Activated T-helper 1 cell treated with anti-CD3 and anti-CD28 coated beads, Interleukin-12 subunit alpha, Interleukin-12 subunit beta, Interleukin-2, Interleukin-4 antibody, amounts not matched to agents 30 ng/mL and 10 ng/mL and 1 ng/mL, durations not matched to agents 14 hours and 24 hours and 36 hours (primary cell): Measurements from ENCODE around the gene RHOG. TPM values are rescaled to one million over a fixed set of nuclear protein-coding genes. Genes with fewer than 3 reads are reported as not detected.
"Not testable (repeated sequence)": the region's sequence is repeated elsewhere in the genome, so short reads cannot be mapped to it uniquely, and the experiment has no call there.

ENCODE experiments used
- DNase-seq: peaks from one replicate; pipeline ENCODE4 v3.0.0; 2021; ENCODE audit warnings: low spot score
- H3K27ac Mint-ChIP-seq: one replicate; pipeline ENCODE4 v1.8.0; 2021; ENCODE audit warnings: mild to moderate bottlenecking, mixed read lengths
- H3K27me3 Mint-ChIP-seq: one replicate; pipeline ENCODE4 v1.8.0; 2022; ENCODE audit warnings: mild to moderate bottlenecking, moderate library complexity, mixed read lengths; ENCODE audit not compliant: insufficient read depth
- H3K36me3 Mint-ChIP-seq: one replicate; pipeline ENCODE4 v1.8.0; 2021; ENCODE audit warnings: low read depth, mixed read lengths
- H3K4me1 Mint-ChIP-seq: one replicate; pipeline ENCODE4 v1.8.0; 2021; ENCODE audit warnings: low read depth, mixed read lengths
- H3K4me3 Mint-ChIP-seq: one replicate; pipeline ENCODE4 v1.8.0; 2021; ENCODE audit warnings: mild to moderate bottlenecking, moderate library complexity, mixed read lengths
- H3K9me3 Mint-ChIP-seq: one replicate; pipeline ENCODE4 v1.8.0; 2021; ENCODE audit warnings: mixed read lengths
- intact Hi-C: fragments of 100-400 bp; cut with micrococcal nuclease; formaldehyde crosslinking; loops from one replicate; pipeline ENCODE4 v1.15.1; 2024
- total RNA-seq: library from RNA; stranded (reverse); gene quantifications from 2 replicates; pipeline ENCODE4 v1.2.3, GENCODE V29; 2022

Gene RHOG
- total RNA-seq, 1 donor from 2014 or later = 170 TPM

GRCh38 chr11:3873712-3874349 is 33.1 kb upstream of the RHOG start:
- no peak for DNase-seq
- intact Hi-C loops = no loop called here
- no peak overlapping the region for H3K27ac Mint-ChIP-seq
- H3K36me3 Mint-ChIP-seq = peaks cover 19% of the 10 kb centered on the region
- H3K9me3 Mint-ChIP-seq = no peaks in the 10 kb centered on the region
- H3K4me1 Mint-ChIP-seq = peaks cover 71% of the 10 kb centered on the region
- no peaks in the 10 kb centered on the region for H3K27me3 Mint-ChIP-seq
- H3K4me3 Mint-ChIP-seq = no peak overlapping the region

DNA sequence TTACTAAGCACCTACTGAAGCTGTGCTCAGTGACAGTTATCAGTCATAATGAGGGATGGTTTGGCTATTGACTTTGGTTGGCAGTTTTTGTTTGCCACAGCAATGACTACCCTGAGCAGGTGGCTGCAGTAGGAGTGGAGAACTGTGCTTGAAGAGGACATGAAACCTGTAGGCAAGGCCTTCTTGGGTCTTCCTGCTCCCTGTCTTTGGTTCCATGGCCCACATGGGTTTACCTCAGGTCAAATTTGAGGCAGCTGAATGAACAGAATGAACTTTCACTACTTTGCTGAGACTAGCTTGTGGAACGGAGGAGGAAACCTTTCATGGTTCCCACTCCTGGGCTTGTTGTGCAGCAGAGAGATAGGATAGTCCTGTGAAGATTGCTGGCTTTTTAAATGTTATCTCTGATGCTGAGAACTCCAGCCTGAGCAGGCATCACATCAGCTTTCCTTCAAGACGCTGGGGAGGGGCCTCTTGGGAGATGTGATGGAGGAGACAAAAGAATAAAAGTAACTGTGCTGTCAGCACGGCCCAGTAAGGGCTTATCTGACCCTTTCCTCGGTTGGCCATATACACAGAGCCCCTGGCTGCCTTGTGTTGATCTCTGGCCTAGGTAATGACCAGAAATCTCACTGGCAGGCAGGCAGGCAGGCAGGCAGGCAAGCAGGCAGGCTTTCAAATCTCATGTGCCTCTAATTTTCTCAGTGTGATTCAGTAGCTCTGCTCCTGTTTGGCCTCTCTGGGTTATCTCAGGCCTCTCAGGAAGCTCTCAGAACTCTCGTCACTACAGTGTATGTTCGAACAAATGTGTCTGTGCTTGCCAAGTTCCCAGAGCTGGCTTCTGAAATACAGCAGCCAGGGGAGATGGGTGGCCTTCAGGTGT is 26.7 kb upstream of the RHOG start:
- H3K27ac Mint-ChIP-seq = peak overlapping the region; percentile 78
- no peaks in the 10 kb centered on the region for H3K9me3 Mint-ChIP-seq
- H3K4me1 Mint-ChIP-seq = peaks cover 79% of the 10 kb centered on the region
- intact Hi-C loops = loop anchor here (1.0 kb wide), 1 partner anchor 8 kb away; no protein-coding TSS in a partner anchor
- no peaks in the 10 kb centered on the region for H3K27me3 Mint-ChIP-seq
- DNase-seq = no peak
- peak overlapping the region; percentile 50 for H3K4me3 Mint-ChIP-seq
- peaks cover 23% of the 10 kb centered on the region for H3K36me3 Mint-ChIP-seq

DNA sequence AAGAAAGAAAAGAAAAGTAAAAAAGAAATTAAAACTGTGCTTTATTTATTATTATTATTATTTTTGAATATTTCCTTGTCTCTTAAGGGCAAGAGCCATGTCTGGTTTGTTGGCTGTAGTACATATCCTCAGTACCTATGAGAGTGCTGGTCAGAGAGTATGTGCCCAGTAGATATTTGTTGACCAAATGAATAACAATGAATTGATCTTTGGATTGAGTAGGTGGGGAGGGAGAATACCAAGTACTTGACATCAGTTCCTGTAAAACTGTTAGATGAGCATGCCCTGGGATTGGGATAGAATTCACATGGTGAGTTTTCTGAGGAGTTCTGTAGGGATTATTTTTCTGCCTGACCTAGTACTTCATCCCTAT is 26.1 kb upstream of the RHOG start:
- Mint-ChIP-seq H3K9me3 (no peaks in the 10 kb centered on the region), H3K4me1 (peaks cover 81% of the 10 kb centered on the region), H3K27me3 (no peaks in the 10 kb centered on the region), H3K27ac (peak overlapping the region; percentile 78), H3K36me3 (peaks cover 23% of the 10 kb centered on the region), H3K4me3 (peak overlapping the region; percentile 49)
- DNase-seq = no peak
- intact Hi-C loops = loop anchor here (1.0 kb wide), 1 partner anchor 8 kb away; no protein-coding TSS in a partner anchor

GRCh38 chr11:3866206-3866605 is 25.4 kb upstream of the RHOG start:
- peaks cover 81% of the 10 kb centered on the region for H3K4me1 Mint-ChIP-seq
- H3K9me3 Mint-ChIP-seq = no peaks in the 10 kb centered on the region
- no peaks in the 10 kb centered on the region for H3K27me3 Mint-ChIP-seq
- peak overlapping the region; percentile 83 for H3K27ac Mint-ChIP-seq
- intact Hi-C loops = no loop called here
- DNase-seq = no peak
- peaks cover 20% of the 10 kb centered on the region for H3K36me3 Mint-ChIP-seq
- H3K4me3 Mint-ChIP-seq = peak overlapping the region; percentile 28

GRCh38 chr11:3865388-3866193 is 24.8 kb upstream of the RHOG start:
- intact Hi-C loops = no loop called here
- peaks cover 83% of the 10 kb centered on the region for H3K4me1 Mint-ChIP-seq
- no peaks in the 10 kb centered on the region for H3K27me3 Mint-ChIP-seq
- peaks cover 21% of the 10 kb centered on the region for H3K36me3 Mint-ChIP-seq
- no peaks in the 10 kb centered on the region for H3K9me3 Mint-ChIP-seq
- H3K4me3 Mint-ChIP-seq = peak overlapping the region; percentile 28
- H3K27ac Mint-ChIP-seq = peak overlapping the region; percentile 83
- no peak for DNase-seq

DNA sequence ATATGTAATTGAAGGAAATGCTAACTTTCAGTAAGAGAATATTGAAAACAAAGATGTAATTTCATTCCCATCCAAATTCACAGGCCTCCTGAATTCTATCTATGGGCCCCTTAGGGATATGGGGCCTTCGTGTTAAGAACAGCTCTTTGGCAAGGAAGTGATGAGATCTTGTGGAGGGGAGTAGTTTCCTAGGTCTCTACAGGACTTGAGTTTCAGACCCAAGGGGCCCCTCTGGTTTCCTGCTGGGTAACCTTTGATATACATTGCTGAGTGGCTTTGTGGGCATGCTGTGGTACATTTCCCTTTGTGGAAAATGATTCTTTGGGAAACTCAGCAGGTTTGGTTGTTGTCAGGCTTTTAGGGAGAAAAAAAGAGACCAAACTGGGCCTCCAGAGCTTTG is 20.9 kb upstream of the RHOG start:
- intact Hi-C loops = loop anchor here (2.0 kb wide), 1 partner anchor 17 kb away; no protein-coding TSS in a partner anchor
- H3K27me3 Mint-ChIP-seq = no peaks in the 10 kb centered on the region
- no peak for DNase-seq

GRCh38 chr11:3860898-3861393 is 20.2 kb upstream of the RHOG start:
- Mint-ChIP-seq H3K36me3 (peaks cover 12% of the 10 kb centered on the region), H3K4me1 (peaks cover 89% of the 10 kb centered on the region), H3K4me3 (peak overlapping the region; percentile 98), H3K27ac (peak overlapping the region; percentile 88)
- intact Hi-C loops = loop anchor here (1.0 to 2.0 kb wide), 2 partner anchors 10 to 18 kb away; no protein-coding TSS in a partner anchor
- peak; percentile 41 for DNase-seq
- not testable (repeated sequence) for H3K27me3 Mint-ChIP-seq, H3K9me3 Mint-ChIP-seq

More for the DNA sequence above, 20.9 kb upstream of the RHOG start:
- Mint-ChIP-seq H3K27ac (peak overlapping the region; percentile 88), H3K4me3 (peak overlapping the region; percentile 63), H3K36me3 (peaks cover 11% of the 10 kb centered on the region), H3K4me1 (peaks cover 91% of the 10 kb centered on the region), H3K9me3 (no peaks in the 10 kb centered on the region)

GRCh38 chr11:3860375-3860774 is 19.6 kb upstream of the RHOG start:
- no peak for DNase-seq
- Mint-ChIP-seq H3K36me3 (peaks cover 12% of the 10 kb centered on the region), H3K9me3 (no peaks in the 10 kb centered on the region), H3K27ac (peak overlapping the region; percentile 88), H3K4me1 (peaks cover 83% of the 10 kb centered on the region), H3K4me3 (peak overlapping the region; percentile 98), H3K27me3 (no peaks in the 10 kb centered on the region)
- intact Hi-C loops = loop anchor here (1.0 to 2.0 kb wide), 2 partner anchors 11 to 18 kb away; no protein-coding TSS in a partner anchor

DNA sequence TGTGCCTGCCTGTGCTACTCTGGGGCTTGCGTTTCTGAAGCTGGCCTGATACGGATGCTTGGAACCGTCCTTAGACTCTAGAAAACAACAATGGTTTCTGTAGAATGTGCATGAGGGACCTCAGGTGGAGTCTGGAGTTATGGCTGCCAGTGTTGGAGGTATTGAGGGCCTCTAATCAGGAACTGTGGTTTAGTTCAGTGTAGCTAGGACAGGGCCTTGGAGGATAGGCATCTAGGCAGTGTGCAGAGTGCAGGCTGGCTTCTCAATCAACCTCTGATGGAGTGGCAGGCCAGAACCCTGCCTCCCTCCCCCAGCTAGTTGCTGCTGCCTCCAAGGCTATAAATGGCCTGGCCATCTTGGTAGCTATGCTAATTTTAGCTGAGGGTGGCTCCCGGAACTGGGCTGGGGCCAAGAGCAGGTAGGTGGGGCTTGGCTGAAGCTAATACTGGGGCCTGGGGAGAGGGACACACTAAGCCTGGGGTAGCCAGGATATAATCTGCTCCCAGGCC is 18.7 kb upstream of the RHOG start:
- Mint-ChIP-seq H3K4me1 (peaks cover 77% of the 10 kb centered on the region), H3K36me3 (peaks cover 12% of the 10 kb centered on the region), H3K27ac (peak overlapping the region; percentile 88), H3K4me3 (peak overlapping the region; percentile 98), H3K27me3 (no peaks in the 10 kb centered on the region), H3K9me3 (no peaks in the 10 kb centered on the region)
- intact Hi-C loops = loop anchor here (1.0 kb wide), 2 partner anchors 8 to 46 kb away; no protein-coding TSS in a partner anchor
- no peak for DNase-seq

- Mint-ChIP-seq H3K9me3 (no peaks in the 10 kb centered on the region), H3K36me3 (peaks cover 8% of the 10 kb centered on the region), H3K27me3 (no peaks in the 10 kb centered on the region), H3K27ac (peak overlapping the region; percentile 96), H3K4me1 (peaks cover 84% of the 10 kb centered on the region), H3K4me3 (peak overlapping the region; percentile 98)
- DNase-seq = no peak
- intact Hi-C loops = no loop called here
Observed at GRCh38 chr11:3857628-3858027, 16.9 kb upstream of the RHOG start.

- intact Hi-C loops = no loop called here
- Mint-ChIP-seq H3K9me3 (no peaks in the 10 kb centered on the region), H3K27me3 (no peaks in the 10 kb centered on the region), H3K4me1 (peaks cover 85% of the 10 kb centered on the region), H3K27ac (peak overlapping the region; percentile 96), H3K36me3 (peaks cover 8% of the 10 kb centered on the region), H3K4me3 (peak overlapping the region; percentile 98)
- DNase-seq = no peak
Observed at GRCh38 chr11:3856856-3857553, 16.2 kb upstream of the RHOG start.
